CD1c-positive myeloid dendritic cell (primary cell): ENCODE data around the gene DMD.

ENCODE experiments used
- DNase-seq: peaks from one replicate; pipeline ENCODE4 v3.0.0-alpha.2; 2016; ENCODE audit errors: extremely low spot score

DMD gene

DNA sequence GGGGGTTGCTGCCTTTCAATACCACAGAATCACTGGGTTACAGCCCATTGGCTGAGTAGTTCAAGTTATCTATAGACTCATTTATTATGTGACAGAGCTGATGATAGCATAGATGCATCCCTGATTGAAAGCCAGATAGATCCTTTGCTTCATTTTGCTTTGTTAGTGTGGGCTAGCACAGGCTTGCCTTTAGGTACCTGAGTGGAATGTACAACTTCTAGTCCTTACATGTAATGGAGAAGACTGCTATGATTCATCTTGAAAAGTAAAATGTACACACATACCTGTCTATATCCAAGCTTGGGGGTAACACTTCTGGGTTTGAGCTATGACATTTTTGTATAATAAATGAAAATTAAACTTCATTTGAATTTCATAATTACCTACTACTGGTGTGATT is 1913.5 kb downstream of the DMD start:
- no peak for DNase-seq

DNA sequence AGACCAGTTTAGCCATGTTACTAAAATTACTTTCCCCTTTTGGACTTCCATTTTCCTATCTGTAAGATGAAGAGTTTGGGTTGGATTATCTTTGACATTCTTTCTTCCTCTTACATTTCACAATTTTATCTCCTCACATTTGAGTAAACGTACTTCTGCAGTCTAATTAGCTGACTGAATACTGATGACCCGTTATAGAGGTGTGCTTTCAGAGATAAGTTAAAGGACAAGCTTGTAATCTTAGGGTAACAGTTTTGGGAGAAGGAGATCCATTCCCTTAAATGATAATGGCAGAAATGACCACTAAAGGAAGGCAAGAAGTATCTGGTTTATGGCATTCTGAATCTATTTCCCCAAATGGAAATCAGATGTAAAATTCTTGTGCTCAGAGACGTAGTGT is 1916.9 kb downstream of the DMD start:
- DNase-seq = no peak

DNA sequence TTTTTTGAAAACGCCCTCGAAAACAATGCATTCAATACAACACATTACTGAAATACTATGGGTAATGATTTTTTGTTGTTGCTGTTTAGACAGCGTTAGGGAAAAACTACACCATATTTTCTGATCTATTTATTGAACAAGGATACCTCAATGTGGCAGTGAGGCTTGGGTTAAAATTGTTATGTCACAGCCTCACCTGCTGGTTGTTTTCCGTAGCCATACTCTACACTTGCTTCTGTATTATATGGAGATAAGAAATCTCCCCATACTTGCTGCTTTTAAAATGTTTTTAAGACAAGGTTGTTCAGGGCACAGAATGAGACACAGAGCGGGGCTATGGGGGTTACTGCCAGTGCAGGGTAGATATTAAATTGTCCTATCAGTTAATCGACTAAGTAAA is 1917.9 kb downstream of the DMD start:
- no peak for DNase-seq

- no peak for DNase-seq
These were observed 1920.2 kb downstream of the DMD start for GRCh38 chrX:31291131-31291530.

DNA sequence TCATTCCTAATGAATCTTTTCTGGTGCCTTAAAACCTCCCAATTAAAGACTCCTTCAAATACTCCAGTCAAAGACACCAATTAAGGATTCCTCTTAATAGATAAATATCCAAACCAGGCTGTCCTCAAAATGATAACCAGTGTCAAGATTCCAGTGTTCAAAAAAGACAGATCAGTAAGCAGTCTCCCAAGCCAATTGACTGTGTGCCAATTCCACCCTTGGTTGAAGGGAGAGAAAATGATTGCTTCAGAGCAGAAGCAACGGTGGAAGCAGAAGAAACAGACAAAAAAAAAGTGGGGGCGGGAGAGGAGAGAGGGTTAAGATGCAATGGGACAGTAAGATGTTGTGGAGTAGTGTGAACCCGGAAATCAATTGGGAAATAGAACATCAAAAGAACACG is 1923.5 kb downstream of the DMD start:
- DNase-seq = no peak

GRCh38 chrX:31280580-31280979 is 1930.8 kb downstream of the DMD start:
- DNase-seq = no peak

DNA sequence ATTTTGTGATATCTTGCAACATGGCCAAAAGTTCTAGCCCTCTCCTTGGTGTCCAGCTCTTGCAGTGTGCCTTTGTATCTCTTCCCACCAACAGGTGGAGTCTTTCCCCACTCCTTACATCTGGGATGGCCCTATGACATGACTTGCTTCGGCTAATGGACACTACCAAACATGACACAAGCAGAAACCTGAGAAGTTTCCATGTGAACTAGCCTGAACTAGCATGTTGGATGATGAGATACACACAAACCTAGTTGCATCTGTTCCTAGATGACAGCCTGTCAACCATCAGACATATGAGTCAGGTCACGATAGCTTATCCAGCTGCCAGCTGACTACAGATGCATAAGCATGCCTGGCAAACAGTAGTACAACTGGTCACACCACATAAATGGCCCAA is 1932.0 kb downstream of the DMD start:
- DNase-seq = no peak

- DNase-seq = no peak
These were observed 1938.9 kb downstream of the DMD start for GRCh38 chrX:31272472-31272775.

DNA sequence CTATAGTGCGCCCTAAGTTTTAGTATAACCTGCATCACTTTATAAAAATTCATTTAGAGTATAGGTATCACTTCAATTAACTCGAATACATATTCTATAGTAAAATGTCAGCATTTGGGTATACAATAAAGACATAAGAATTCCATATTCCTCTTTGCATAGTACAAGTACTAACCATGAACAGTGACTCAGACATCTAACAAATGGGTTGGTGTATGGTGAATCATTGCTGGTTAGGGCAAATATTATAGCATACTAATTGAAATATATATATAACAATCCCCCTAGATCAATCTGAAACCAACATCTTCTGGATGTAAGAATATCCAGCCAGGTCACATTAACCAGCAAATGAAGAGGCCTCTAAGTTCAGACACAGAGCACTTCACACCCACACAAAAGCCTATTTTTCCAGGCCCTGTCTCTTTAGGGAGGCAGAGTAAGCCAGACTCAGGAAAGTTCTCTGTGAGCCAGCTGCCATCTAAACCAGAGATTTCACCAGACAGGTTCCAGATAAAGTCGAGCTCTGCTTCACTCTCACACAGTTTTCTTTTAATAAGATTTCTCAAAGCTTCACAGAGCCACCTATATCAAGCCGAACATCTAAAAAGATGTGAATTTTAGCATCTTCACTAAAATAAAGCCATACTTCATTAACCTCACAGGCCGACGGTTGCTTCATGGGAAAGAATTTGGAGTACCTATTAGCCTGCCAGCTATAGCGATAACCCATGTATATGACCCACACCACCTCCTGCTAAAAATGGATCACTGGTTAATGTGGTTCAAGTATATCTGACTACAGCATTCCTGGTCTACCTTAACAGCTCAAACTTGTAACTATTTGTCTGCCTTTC is 1939.5 kb downstream of the DMD start:
- DNase-seq = no peak

DNA sequence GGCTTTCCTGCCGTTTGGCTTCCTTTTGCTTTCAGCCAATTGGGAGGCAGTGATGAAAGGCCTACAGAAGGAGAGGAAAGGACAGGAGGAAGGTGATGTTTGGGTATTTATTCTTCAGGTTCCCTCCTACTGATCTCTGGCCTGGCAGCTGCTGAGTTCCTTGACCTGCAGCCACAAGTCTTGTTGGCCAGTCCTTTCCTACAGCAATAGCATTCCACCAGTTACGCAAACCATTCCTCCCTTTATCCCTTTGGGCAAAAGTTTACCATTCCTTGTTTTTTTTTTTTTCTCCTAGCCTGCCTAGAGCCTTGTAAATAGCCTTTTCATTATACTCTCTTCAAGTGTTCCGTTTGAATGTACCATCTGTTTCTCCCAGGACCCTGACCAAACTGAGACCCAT is 1941.4 kb downstream of the DMD start:
- DNase-seq = no peak

DNA sequence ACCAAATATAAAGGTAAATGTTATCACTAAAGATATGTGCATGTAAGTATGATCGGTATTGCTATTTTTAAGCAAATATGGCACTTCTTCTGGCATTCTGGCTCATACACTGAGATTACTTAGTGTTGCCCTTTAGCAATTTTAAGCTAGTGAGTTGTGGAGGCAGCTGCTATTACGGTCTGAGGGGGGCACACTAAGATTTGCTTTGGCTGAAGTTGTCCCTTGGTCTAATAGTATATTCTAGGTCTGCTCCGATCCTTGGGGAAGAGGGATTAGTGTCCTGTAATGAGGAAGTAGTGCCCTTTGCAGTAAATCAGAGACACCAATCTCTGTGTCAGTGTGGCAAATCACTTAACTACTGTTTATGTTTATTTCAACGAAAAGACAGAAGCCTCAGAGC is 1943.0 kb downstream of the DMD start:
- no peak for DNase-seq

DNA sequence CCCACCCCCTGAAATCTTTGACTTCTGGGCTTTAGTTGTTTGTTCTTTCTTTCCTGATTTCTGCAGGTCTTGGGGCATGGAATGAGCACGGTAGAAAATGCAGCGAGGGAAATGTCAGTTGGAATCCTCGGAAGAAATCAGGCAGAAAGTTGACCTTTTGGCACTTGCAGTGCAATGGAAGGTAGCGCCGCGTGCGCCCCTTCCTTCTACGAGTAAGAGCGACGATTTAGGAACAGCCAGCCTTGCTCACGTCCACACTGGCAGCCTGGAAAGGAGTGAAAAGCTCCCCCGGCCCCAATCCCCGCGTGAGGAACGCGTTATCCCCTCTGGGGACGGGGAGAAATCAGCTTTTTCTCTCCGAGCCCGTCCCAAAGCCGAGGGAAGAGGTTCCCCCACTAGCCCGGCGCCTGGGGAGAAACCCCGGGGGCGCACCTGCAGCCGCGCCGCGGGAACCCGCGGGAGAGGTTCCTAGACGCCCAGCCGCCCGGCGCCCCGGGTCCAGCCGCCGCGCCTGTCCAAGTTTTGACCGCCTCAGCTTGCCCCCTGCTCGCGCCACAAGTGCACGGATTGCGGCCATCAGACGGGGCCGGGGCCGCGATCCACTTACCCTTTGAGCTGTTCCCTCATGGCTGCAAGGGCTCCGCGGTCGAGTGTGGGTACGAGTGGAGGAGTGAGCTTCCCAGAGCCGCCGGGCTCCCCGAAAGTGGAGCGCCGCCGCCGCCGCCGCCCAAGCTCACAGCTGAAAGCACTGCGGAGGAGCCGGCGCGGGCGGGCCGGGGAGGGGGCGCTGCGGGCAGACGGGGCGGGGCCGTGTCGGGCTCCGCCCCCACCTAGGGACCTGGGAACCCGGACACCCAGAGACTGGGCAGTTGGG is 1944.9 kb downstream of the DMD start:
- no peak for DNase-seq

DNA sequence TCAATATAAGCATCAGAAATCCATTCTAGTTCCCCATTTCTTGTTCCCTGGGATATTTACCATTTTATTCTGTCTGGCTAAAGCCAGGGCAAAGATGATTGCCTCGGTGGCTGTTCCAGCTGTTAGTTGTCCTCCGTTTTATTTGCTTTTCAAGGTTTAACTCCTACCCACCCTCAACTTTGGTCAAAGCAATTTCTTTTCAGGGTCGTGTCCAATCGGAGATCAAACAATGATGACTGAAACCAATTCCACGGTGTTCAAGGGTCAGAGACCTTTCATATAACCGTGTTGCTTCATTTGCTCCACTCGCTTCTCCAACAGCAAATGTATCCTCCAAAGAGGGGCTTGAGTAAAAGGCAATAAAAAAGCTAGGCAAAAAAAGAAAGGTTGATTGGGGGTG is 1946.0 kb downstream of the DMD start:
- no peak for DNase-seq

DNA sequence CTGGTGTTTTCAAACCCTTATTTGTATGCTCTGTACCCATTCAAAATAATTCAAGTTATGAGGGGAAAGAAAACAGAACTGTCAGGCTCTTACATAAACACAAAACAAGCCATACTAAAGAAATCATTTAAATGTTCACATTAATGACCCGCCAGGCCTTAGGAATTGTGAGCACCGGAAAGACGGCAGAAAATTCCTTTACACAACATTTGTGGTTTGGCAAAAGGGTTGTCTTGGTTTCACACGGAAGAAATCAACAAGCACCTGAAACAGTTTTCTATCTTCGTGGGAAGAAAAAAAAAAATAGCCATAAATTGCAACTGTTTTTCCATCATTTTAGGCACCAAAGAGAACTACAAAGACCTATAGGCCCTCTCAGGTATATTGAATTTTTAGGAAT is 1951.0 kb downstream of the DMD start:
- DNase-seq = no peak

DNA sequence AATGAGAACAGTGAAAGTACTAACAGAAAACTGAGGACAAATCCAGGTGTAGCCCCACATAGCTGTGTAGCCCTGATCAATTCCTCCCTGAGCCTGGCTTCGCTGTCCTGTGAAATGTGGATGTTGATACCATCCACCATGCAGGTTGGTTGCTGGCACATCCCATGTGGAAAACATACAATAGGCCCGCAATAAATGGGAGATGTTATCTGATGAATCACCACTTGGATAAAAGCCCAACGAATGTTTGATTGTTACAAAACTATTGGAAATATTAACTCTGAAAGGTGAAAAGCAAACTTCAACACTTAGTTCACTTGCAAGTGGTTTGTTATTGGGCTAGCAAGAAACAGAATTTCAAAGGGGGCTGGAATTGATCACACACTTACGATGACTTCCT is 1953.2 kb downstream of the DMD start:
- no peak for DNase-seq

GRCh38 chrX:31255310-31256033 is 1955.9 kb downstream of the DMD start:
- no peak for DNase-seq

- no peak for DNase-seq
These were observed 1959.2 kb downstream of the DMD start for GRCh38 chrX:31252133-31252532.

GRCh38 chrX:31251336-31251735 is 1960.0 kb downstream of the DMD start:
- no peak for DNase-seq

GRCh38 chrX:31245714-31246113 is 1965.6 kb downstream of the DMD start:
- DNase-seq = no peak

DNA sequence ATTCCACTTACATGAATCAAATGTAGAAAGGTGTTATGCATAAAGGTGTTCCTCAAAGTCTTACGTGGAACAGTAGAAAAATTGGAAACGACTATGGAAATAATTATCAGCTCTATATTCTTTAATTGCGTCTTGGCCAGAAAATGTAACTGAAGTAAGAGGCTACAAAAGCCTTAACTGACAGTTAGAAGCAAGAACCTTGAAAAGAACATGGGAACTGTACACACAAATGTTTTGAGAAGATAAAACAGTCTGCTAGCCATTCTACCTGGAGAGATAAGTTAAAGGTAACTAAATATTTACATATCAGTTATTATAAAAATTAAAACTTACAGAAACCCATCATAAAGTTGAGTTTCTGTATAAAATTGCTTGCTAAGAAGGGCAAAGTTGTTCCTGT is 1967.5 kb downstream of the DMD start:
- DNase-seq = no peak

- no peak for DNase-seq
These were observed 1970.4 kb downstream of the DMD start for GRCh38 chrX:31240982-31241381.

- DNase-seq = no peak
These were observed 1974.2 kb downstream of the DMD start for GRCh38 chrX:31237189-31237588.

DNA sequence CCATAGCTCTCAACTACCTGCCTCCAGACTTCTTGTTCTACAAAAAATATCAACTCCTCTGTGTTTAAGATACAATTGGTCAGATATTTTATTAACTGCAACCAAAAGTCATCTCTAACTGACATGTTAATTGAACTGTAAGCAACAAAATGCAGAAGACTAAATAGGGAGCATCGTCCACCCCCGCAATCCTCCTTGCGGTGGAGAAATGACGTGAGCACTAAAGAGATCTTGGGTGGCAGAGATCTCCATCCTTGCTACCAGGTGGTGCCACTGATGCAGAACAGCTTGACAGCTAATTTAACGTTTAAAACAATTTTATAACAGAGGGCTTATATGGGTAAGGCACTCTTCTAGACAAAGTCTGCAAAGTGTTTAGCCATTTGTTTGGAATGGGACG is 1975.1 kb downstream of the DMD start:
- DNase-seq = no peak
